Raji (cell line): Measurements from ENCODE around the gene MAB21L2.

Experiments used
- POLR2A ChIP-seq: IDR thresholded peaks from 2 replicates; pipeline ENCODE4 v1.6.1; 2011; ENCODE audit warnings: low read depth, low read length, control low read depth; ENCODE audit not compliant: insufficient read depth

The MAB21L2 gene

GRCh38 chr4:150582146-150582872 lies at the start of gene MAB21L2:
TSS of gene MAB21L2 (plus strand) at chr4:150582151. CDS start at chr4:150583030, 879 bp downstream.
- no peak for TF ChIP-seq POLR2A

- TF ChIP-seq POLR2A, result no peak
Observed at GRCh38 chr4:150533673-150534072, 48.3 kb upstream of the MAB21L2 start.

- TF ChIP-seq POLR2A, result no peak
Observed at GRCh38 chr4:150534818-150535217, 47.1 kb upstream of the MAB21L2 start.

GRCh38 chr4:150540536-150540935 lies 41.4 kb upstream of the MAB21L2 start:
- no peak for TF ChIP-seq POLR2A

- no peak for TF ChIP-seq POLR2A
Observed at GRCh38 chr4:150540959-150541360, 41.0 kb upstream of the MAB21L2 start.

GRCh38 chr4:150541681-150542080 lies 40.3 kb upstream of the MAB21L2 start:
- no peak for TF ChIP-seq POLR2A

GRCh38 chr4:150543042-150543441 lies 38.9 kb upstream of the MAB21L2 start:
- no peak for TF ChIP-seq POLR2A

- TF ChIP-seq POLR2A, result no peak
Observed at GRCh38 chr4:150546286-150546685, 35.7 kb upstream of the MAB21L2 start.

- no peak for TF ChIP-seq POLR2A
Observed at GRCh38 chr4:150547154-150547838, 34.7 kb upstream of the MAB21L2 start.

- TF ChIP-seq POLR2A, result no peak
Observed at GRCh38 chr4:150561143-150561737, 20.7 kb upstream of the MAB21L2 start.

- no peak for TF ChIP-seq POLR2A
Observed at GRCh38 chr4:150562250-150562649, 19.7 kb upstream of the MAB21L2 start.

GRCh38 chr4:150562751-150563150 lies 19.2 kb upstream of the MAB21L2 start:
- no peak for TF ChIP-seq POLR2A

GRCh38 chr4:150567070-150567469 lies 14.9 kb upstream of the MAB21L2 start:
- TF ChIP-seq POLR2A, result no peak

GRCh38 chr4:150569384-150569987 lies 12.5 kb upstream of the MAB21L2 start:
- TF ChIP-seq POLR2A, result no peak

GRCh38 chr4:150569998-150570535 lies 11.9 kb upstream of the MAB21L2 start:
- no peak for TF ChIP-seq POLR2A
